ENCODE data around the gene CCND2.

- TF ChIP-seq ZFX (IDR thresholded peaks at IDR 0.05) (no peak), CTCF (conservative IDR thresholded peaks at IDR 0.05) (no peak; the same call in 1 of the 2 replicates)
Measured at GRCh38 chr12:4282892-4283511, 9.4 kb downstream of the CCND2 start.

Data from C4-2B (cell line).